Fibroblast of lung (primary cell): ENCODE data around the gene DAPK3. TPM values are rescaled to one million over a fixed set of nuclear protein-coding genes. Genes with fewer than 3 reads are reported as not detected.
A peak's percentile ranks its signal among the peaks of the same experiment; 100 is the strongest.
"Not testable (repeated sequence)": the region's sequence is repeated elsewhere in the genome, so short reads cannot be mapped to it uniquely, and the experiment has no call there.

Source experiments
- DNase-seq, 2 donors: peaks; one replicate each; pipeline versions ENCODE4 v3.0.0 to v3.0.0-alpha.2; 2010; ENCODE audit warnings: low read depth in 2 of 2
- H2AFZ ChIP-seq: 2 replicates; pipeline ENCODE4 v1.5.1; 2012; ENCODE audit warnings: low read length, control low read depth, inconsistent platforms
- H3K27ac ChIP-seq: 2 replicates; pipeline ENCODE4 v1.5.1; 2011; ENCODE audit warnings: low read length, control low read depth; ENCODE audit not compliant: insufficient read depth
- H3K27me3 ChIP-seq: 2 replicates; pipeline ENCODE4 v1.5.1; 2011; ENCODE audit warnings: mild to moderate bottlenecking, low read length; ENCODE audit not compliant: control insufficient read depth, insufficient read depth
- H3K36me3 ChIP-seq: 2 replicates; pipeline ENCODE4 v1.5.1; 2011; ENCODE audit warnings: low read length; ENCODE audit not compliant: control insufficient read depth, insufficient read depth
- H3K4me1 ChIP-seq: 2 replicates; pipeline ENCODE4 v1.5.1; 2011; ENCODE audit warnings: low read length; ENCODE audit not compliant: control insufficient read depth, insufficient read depth; ENCODE audit errors: extremely low read depth
- H3K4me2 ChIP-seq: 2 replicates; pipeline ENCODE4 v1.5.1; 2011; ENCODE audit warnings: low read length, control low read depth; ENCODE audit not compliant: insufficient read depth; ENCODE audit errors: extremely low read depth
- H3K4me3 ChIP-seq, 4 experiments: fragments of 200-600 bp in 1 of 4; sonication (generic) in 1 of 4; replicated peaks in 1 of 4; 2 replicates each; pipeline ENCODE4 v1.5.1; 2011 to 2016; ENCODE audit warnings: low read length in 4 of 4, low read depth in 3 of 4, mild to moderate bottlenecking in 3 of 4, control low read depth in 2 of 4, inconsistent platforms in 1 of 4, mixed read lengths in 1 of 4; ENCODE audit not compliant: insufficient read depth in 1 of 4; ENCODE audit errors: control extremely low read depth in 1 of 4
- H3K79me2 ChIP-seq: 2 replicates; pipeline ENCODE4 v1.5.1; 2012; ENCODE audit warnings: mild to moderate bottlenecking, low read length, inconsistent platforms; ENCODE audit not compliant: control insufficient read depth, insufficient read depth
- H3K9ac ChIP-seq: 2 replicates; pipeline ENCODE4 v1.5.1; 2011; ENCODE audit warnings: mild to moderate bottlenecking, low read length, control low read depth; ENCODE audit not compliant: insufficient read depth
- H3K9me3 ChIP-seq: 2 replicates; pipeline ENCODE4 v1.5.1; 2012; ENCODE audit warnings: low read depth, low read length; ENCODE audit not compliant: control insufficient read depth, insufficient read depth
- H4K20me1 ChIP-seq: 2 replicates; pipeline ENCODE4 v1.5.1; 2011; ENCODE audit warnings: low read length; ENCODE audit not compliant: control insufficient read depth, insufficient read depth; ENCODE audit errors: extremely low read depth
- EZH2 ChIP-seq: IDR thresholded peaks from 2 replicates; pipeline ENCODE4 v1.5.1; 2012; ENCODE audit warnings: low read length, control low read depth, mild to moderate bottlenecking; ENCODE audit errors: missing control alignments
- polyA plus RNA-seq, 2 donors: library from polyadenylated mRNA; depleted of rRNA in 1 of 2; stranded (reverse) in 1 of 2; unstranded in 1 of 2; fragments of >200 nt; gene quantifications; 2 replicates each; pipeline ENCODE4 v1.2.1, GENCODE V29; 2011 to 2012; ENCODE audit warnings: missing spikeins in 1 of 2
- total RNA-seq: library from RNA; depleted of rRNA; stranded (reverse); fragments of >200 nt; gene quantifications from 2 replicates; pipeline ENCODE4 v1.2.1, GENCODE V29; 2014
- TF ChIP-seq, protein P1 (sequence below), 2 donors: IDR thresholded peaks in 1 of 2; conservative IDR thresholded peaks in 1 of 2; 1 replicate in 1 of 2; 2 replicates in 1 of 2; pipeline ENCODE4 v1.5.1; 2011 to 2012; ENCODE audit warnings: low read length in 2 of 2, control low read depth in 1 of 2, inconsistent platforms in 1 of 2, low read depth in 1 of 2, mild to moderate bottlenecking in 1 of 2

DAPK3 gene
- total and polyA plus RNA-seq, 2 donors (not counting 1 experiment from before 2014, with no cell fraction given) = 69.8 to 114 TPM

GRCh38 chr19:3969435-3970312, 1.2 kb downstream of the DAPK3 start:
- TF ChIP-seq, protein P1, sequence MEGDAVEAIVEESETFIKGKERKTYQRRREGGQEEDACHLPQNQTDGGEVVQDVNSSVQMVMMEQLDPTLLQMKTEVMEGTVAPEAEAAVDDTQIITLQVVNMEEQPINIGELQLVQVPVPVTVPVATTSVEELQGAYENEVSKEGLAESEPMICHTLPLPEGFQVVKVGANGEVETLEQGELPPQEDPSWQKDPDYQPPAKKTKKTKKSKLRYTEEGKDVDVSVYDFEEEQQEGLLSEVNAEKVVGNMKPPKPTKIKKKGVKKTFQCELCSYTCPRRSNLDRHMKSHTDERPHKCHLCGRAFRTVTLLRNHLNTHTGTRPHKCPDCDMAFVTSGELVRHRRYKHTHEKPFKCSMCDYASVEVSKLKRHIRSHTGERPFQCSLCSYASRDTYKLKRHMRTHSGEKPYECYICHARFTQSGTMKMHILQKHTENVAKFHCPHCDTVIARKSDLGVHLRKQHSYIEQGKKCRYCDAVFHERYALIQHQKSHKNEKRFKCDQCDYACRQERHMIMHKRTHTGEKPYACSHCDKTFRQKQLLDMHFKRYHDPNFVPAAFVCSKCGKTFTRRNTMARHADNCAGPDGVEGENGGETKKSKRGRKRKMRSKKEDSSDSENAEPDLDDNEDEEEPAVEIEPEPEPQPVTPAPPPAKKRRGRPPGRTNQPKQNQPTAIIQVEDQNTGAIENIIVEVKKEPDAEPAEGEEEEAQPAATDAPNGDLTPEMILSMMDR (conservative IDR thresholded peaks at IDR 0.05 in 1 of 2, IDR thresholded peaks at IDR 0.05 in 1 of 2; ENCODE audit: low read depth in 1 of 2, low read length in 2 of 2) = peak; percentile 22 to 23
- no peak for TF ChIP-seq EZH2
- Histone ChIP-seq H3K4me2 (peak overlapping the region; percentile 95), H3K27me3 (no peaks in the 10 kb centered on the region), H2AFZ (no peak overlapping the region), H3K4me3 (peak overlapping the region; percentile 62 to 92 (median 86)), H3K4me1 (peaks cover 15% of the 10 kb centered on the region), H3K9ac (peak overlapping the region; percentile 96), H3K79me2 (peaks cover 49% of the 10 kb centered on the region), H3K36me3 (peaks cover 21% of the 10 kb centered on the region), H4K20me1 (no peaks in the 10 kb centered on the region), H3K9me3 (no peaks in the 10 kb centered on the region), H3K27ac (peak overlapping the region; percentile 97)
- peak; percentile 68 to 91 for DNase-seq

GRCh38 chr19:3968556-3969434, 2.1 kb downstream of the DAPK3 start:
- Histone ChIP-seq H3K79me2 (peaks cover 55% of the 10 kb centered on the region), H3K9me3 (no peaks in the 10 kb centered on the region), H3K9ac (peak overlapping the region; percentile 96), H3K4me2 (peak overlapping the region; percentile 95), H4K20me1 (no peaks in the 10 kb centered on the region), H3K4me1 (peaks cover 15% of the 10 kb centered on the region), H3K27me3 (no peaks in the 10 kb centered on the region), H2AFZ (no peak overlapping the region), H3K4me3 (peak overlapping the region; percentile 62 to 92 (median 86)), H3K27ac (peak overlapping the region; percentile 97), H3K36me3 (peaks cover 27% of the 10 kb centered on the region)
- DNase-seq = peak; percentile 99 to 100
- TF ChIP-seq, protein P1 (conservative IDR thresholded peaks at IDR 0.05 in 1 of 2, IDR thresholded peaks at IDR 0.05 in 1 of 2; ENCODE audit: low read depth in 1 of 2, low read length in 2 of 2) = no peak
- TF ChIP-seq EZH2 = no peak

DNA sequence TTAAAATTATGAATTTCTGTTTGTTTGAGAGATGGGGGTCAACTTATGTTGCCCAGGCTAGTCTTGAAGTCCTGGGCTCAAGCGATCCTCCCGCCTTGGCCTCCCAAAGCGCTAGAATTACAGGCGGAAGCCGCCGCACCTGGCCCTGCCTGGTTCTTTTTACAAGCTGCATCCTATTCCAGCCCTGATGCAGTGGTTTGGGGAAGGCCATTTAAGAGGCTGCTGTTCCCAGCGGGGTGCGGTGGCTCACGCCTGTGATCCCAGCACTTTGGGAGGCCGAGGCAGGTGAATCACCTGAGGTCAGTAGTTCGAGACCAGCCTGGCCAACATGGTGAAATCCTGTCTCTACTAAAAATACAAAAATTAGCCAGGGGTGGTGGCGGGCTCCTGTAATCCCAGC, 2.9 kb downstream of the DAPK3 start:
- Histone ChIP-seq H3K27ac (peak overlapping the region; percentile 97), H3K36me3 (peaks cover 35% of the 10 kb centered on the region), H3K4me3 (peak overlapping the region in 2 of 4 experiments; percentile 17 to 23), H3K4me2 (peak overlapping the region; percentile 82), H3K9ac (peak overlapping the region; percentile 23), H3K4me1 (peaks cover 15% of the 10 kb centered on the region), H3K79me2 (peaks cover 60% of the 10 kb centered on the region)
- not testable (repeated sequence) for H2AFZ ChIP-seq, H4K20me1 ChIP-seq, H3K9me3 ChIP-seq, H3K27me3 ChIP-seq, DNase-seq
